ENCODE measurements around the gene COG5.

DNA sequence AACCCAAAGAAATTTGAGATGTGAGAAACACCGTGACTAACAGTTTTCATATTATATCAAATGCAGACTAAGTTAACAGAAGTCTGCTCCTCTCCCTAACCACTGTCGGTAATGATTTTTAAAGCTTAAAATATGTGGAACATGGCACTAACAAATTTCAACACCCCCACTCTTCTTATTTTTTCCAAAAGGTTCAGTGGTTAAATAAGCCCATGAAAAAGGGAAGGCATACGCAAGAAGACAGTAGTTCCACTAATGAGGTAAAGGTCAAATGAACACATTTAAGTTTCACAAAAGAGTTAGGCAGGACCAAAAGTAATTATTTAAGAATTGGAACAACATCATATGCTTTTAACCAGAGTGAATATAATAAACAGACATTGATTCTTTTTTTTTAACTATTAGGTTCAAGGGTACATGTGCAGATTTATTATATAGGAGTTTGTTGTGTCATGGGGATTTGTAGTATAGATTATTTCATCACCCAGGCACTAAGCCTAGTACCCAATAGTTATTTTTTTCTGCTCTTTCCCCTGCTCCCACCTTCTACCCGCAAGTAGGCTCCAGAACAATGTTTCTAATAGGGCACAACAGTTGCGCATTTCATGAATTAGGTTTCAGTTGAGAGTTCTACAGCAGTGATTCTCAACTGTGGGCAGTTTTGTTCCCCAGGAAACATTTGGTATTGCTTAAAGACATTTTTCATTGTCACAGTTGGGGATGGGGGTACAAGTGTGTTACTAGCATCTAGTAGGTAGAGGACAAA, 315.0 kb downstream of the COG5 start:
- TF ChIP-seq EZH2 (IDR thresholded peaks at IDR 0.05; ENCODE audit: borderline replicate concordance, control insufficient read depth, low read depth, low read length) (no peak), IKZF1 (conservative IDR thresholded peaks at IDR 0.05) (no peak), EGR1 (IDR thresholded peaks at IDR 0.05; ENCODE audit: borderline replicate concordance in 1 of 2, low read depth in 2 of 2, low read length in 2 of 2) (no peak)
- TF ChIP-seq, protein P1, sequence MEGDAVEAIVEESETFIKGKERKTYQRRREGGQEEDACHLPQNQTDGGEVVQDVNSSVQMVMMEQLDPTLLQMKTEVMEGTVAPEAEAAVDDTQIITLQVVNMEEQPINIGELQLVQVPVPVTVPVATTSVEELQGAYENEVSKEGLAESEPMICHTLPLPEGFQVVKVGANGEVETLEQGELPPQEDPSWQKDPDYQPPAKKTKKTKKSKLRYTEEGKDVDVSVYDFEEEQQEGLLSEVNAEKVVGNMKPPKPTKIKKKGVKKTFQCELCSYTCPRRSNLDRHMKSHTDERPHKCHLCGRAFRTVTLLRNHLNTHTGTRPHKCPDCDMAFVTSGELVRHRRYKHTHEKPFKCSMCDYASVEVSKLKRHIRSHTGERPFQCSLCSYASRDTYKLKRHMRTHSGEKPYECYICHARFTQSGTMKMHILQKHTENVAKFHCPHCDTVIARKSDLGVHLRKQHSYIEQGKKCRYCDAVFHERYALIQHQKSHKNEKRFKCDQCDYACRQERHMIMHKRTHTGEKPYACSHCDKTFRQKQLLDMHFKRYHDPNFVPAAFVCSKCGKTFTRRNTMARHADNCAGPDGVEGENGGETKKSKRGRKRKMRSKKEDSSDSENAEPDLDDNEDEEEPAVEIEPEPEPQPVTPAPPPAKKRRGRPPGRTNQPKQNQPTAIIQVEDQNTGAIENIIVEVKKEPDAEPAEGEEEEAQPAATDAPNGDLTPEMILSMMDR (IDR thresholded peaks at IDR 0.05 in 2 of 3, conservative IDR thresholded peaks at IDR 0.05 in 1 of 3; ENCODE audit: control insufficient read depth in 2 of 3, extremely low read depth in 1 of 3, insufficient read depth in 1 of 3, low read depth in 3 of 3, low read length in 3 of 3): no peak
